ENCODE data around the gene OR2T10. TPM values are rescaled to one million over a fixed set of nuclear protein-coding genes. Genes with fewer than 3 reads are reported as not detected.
"Not testable (repeated sequence)": the region's sequence is repeated elsewhere in the genome, so short reads cannot be mapped to it uniquely, and the experiment has no call there.

OR2T10 gene
- polyA plus RNA-seq, 3 donors: not detected

GRCh38 chr1:248641583-248641982 lies 44.1 kb upstream of the OR2T10 start:
- H2AFZ ChIP-seq (ENCODE audit: insufficient read depth, low read depth, low read length, poor library complexity, severe bottlenecking); H4K20me1 ChIP-seq (ENCODE audit: insufficient read depth, low read length); H3K36me3 ChIP-seq (replicated peaks in 1 of 2; ENCODE audit: control insufficient read depth in 1 of 2, insufficient read depth in 2 of 2, low read length in 2 of 2); H3K4me2 ChIP-seq (replicated peaks; ENCODE audit: extremely low read depth, low read length, poor library complexity, severe bottlenecking); H3K4me3 ChIP-seq (replicated peaks in 1 of 3; ENCODE audit: low read depth in 2 of 3, low read length in 3 of 3); H3K9ac ChIP-seq (ENCODE audit: insufficient read depth, low read length, poor library complexity, severe bottlenecking); H3K9me3 ChIP-seq (replicated peaks in 1 of 2; ENCODE audit: control insufficient read depth in 1 of 2, insufficient read depth in 1 of 2, low read length in 2 of 2); H3K4me1 Mint-ChIP-seq; H3K9me3 Mint-ChIP-seq; H3K79me2 ChIP-seq (ENCODE audit: insufficient read depth, low read length); H3K36me3 Mint-ChIP-seq; H3K27ac Mint-ChIP-seq; intact Hi-C loops (cut with micrococcal nuclease); DNase-seq; H3K27ac ChIP-seq (ENCODE audit: low read depth in 1 of 2, low read length in 2 of 2); H3K27me3 Mint-ChIP-seq (ENCODE audit: low read depth in 3 of 3); H3K4me1 ChIP-seq (ENCODE audit: control insufficient read depth in 1 of 2, insufficient read depth in 2 of 2, low read length in 2 of 2); H3K4me3 Mint-ChIP-seq; H3K27me3 ChIP-seq (ENCODE audit: control insufficient read depth in 2 of 2, insufficient read depth in 2 of 2, low read length in 2 of 2): not testable (repeated sequence)
- no CpG with 5 or more reads among the region's 5 CpGs for WGBS (ENCODE audit: insufficient coverage)

- H3K9me3 Mint-ChIP-seq; H3K36me3 Mint-ChIP-seq; H2AFZ ChIP-seq (ENCODE audit: insufficient read depth, low read depth, low read length, poor library complexity, severe bottlenecking); H3K36me3 ChIP-seq (replicated peaks in 1 of 2; ENCODE audit: control insufficient read depth in 1 of 2, insufficient read depth in 2 of 2, low read length in 2 of 2); H3K27me3 Mint-ChIP-seq (ENCODE audit: low read depth in 3 of 3); H3K4me1 ChIP-seq (ENCODE audit: control insufficient read depth in 1 of 2, insufficient read depth in 2 of 2, low read length in 2 of 2); H3K4me3 Mint-ChIP-seq; H3K27ac Mint-ChIP-seq; H3K4me3 ChIP-seq (replicated peaks in 1 of 3; ENCODE audit: low read depth in 2 of 3, low read length in 3 of 3); H3K4me1 Mint-ChIP-seq; intact Hi-C loops (cut with micrococcal nuclease); H4K20me1 ChIP-seq (ENCODE audit: insufficient read depth, low read length); H3K27ac ChIP-seq (ENCODE audit: low read depth in 1 of 2, low read length in 2 of 2); H3K79me2 ChIP-seq (ENCODE audit: insufficient read depth, low read length); H3K9ac ChIP-seq (ENCODE audit: insufficient read depth, low read length, poor library complexity, severe bottlenecking); H3K27me3 ChIP-seq (ENCODE audit: control insufficient read depth in 2 of 2, insufficient read depth in 2 of 2, low read length in 2 of 2); H3K9me3 ChIP-seq (replicated peaks in 1 of 2; ENCODE audit: control insufficient read depth in 1 of 2, insufficient read depth in 1 of 2, low read length in 2 of 2); H3K4me2 ChIP-seq (replicated peaks; ENCODE audit: extremely low read depth, low read length, poor library complexity, severe bottlenecking); DNase-seq: not testable (repeated sequence)
- WGBS (ENCODE audit: insufficient coverage): no CpG with 5 or more reads among the region's 3 CpGs
Observed at GRCh38 chr1:248640906-248641305, 43.4 kb upstream of the OR2T10 start.

- H3K36me3 ChIP-seq (replicated peaks in 1 of 2; ENCODE audit: control insufficient read depth in 1 of 2, insufficient read depth in 2 of 2, low read length in 2 of 2); H3K4me1 Mint-ChIP-seq; H3K27me3 Mint-ChIP-seq (ENCODE audit: low read depth in 3 of 3); H3K27me3 ChIP-seq (ENCODE audit: control insufficient read depth in 2 of 2, insufficient read depth in 2 of 2, low read length in 2 of 2); H3K4me2 ChIP-seq (replicated peaks; ENCODE audit: extremely low read depth, low read length, poor library complexity, severe bottlenecking); DNase-seq; H4K20me1 ChIP-seq (ENCODE audit: insufficient read depth, low read length); H3K4me1 ChIP-seq (ENCODE audit: control insufficient read depth in 1 of 2, insufficient read depth in 2 of 2, low read length in 2 of 2); H3K9ac ChIP-seq (ENCODE audit: insufficient read depth, low read length, poor library complexity, severe bottlenecking); H3K27ac ChIP-seq (ENCODE audit: low read depth in 1 of 2, low read length in 2 of 2); H3K36me3 Mint-ChIP-seq; H3K27ac Mint-ChIP-seq; H3K9me3 ChIP-seq (replicated peaks in 1 of 2; ENCODE audit: control insufficient read depth in 1 of 2, insufficient read depth in 1 of 2, low read length in 2 of 2); H2AFZ ChIP-seq (ENCODE audit: insufficient read depth, low read depth, low read length, poor library complexity, severe bottlenecking); H3K9me3 Mint-ChIP-seq; intact Hi-C loops (cut with micrococcal nuclease); H3K79me2 ChIP-seq (ENCODE audit: insufficient read depth, low read length); H3K4me3 ChIP-seq (replicated peaks in 1 of 3; ENCODE audit: low read depth in 2 of 3, low read length in 3 of 3); H3K4me3 Mint-ChIP-seq: not testable (repeated sequence)
- no CpG with 5 or more reads among the region's 5 CpGs for WGBS (ENCODE audit: insufficient coverage)
Observed at GRCh38 chr1:248639652-248640051, 42.2 kb upstream of the OR2T10 start.

- no CpG with 5 or more reads among the region's 5 CpGs for WGBS (ENCODE audit: insufficient coverage)
- H3K4me3 ChIP-seq (replicated peaks in 1 of 3; ENCODE audit: low read depth in 2 of 3, low read length in 3 of 3); H3K4me1 ChIP-seq (ENCODE audit: control insufficient read depth in 1 of 2, insufficient read depth in 2 of 2, low read length in 2 of 2); H3K79me2 ChIP-seq (ENCODE audit: insufficient read depth, low read length); H3K4me3 Mint-ChIP-seq; H3K27me3 Mint-ChIP-seq (ENCODE audit: low read depth in 3 of 3); H3K4me1 Mint-ChIP-seq; H3K36me3 Mint-ChIP-seq; H3K27ac Mint-ChIP-seq; DNase-seq; H3K27me3 ChIP-seq (ENCODE audit: control insufficient read depth in 2 of 2, insufficient read depth in 2 of 2, low read length in 2 of 2); H3K4me2 ChIP-seq (replicated peaks; ENCODE audit: extremely low read depth, low read length, poor library complexity, severe bottlenecking); H3K9me3 ChIP-seq (replicated peaks in 1 of 2; ENCODE audit: control insufficient read depth in 1 of 2, insufficient read depth in 1 of 2, low read length in 2 of 2); H4K20me1 ChIP-seq (ENCODE audit: insufficient read depth, low read length); H3K9me3 Mint-ChIP-seq; H3K36me3 ChIP-seq (replicated peaks in 1 of 2; ENCODE audit: control insufficient read depth in 1 of 2, insufficient read depth in 2 of 2, low read length in 2 of 2); H2AFZ ChIP-seq (ENCODE audit: insufficient read depth, low read depth, low read length, poor library complexity, severe bottlenecking); H3K27ac ChIP-seq (ENCODE audit: low read depth in 1 of 2, low read length in 2 of 2); intact Hi-C loops (cut with micrococcal nuclease); H3K9ac ChIP-seq (ENCODE audit: insufficient read depth, low read length, poor library complexity, severe bottlenecking): not testable (repeated sequence)
Observed at GRCh38 chr1:248636612-248637011, 39.1 kb upstream of the OR2T10 start.

Data from CD14-positive monocyte (primary cell).